Common myeloid progenitor, CD34-positive (primary cell): ENCODE results near the gene ADI1.
"Not testable (repeated sequence)": the region's sequence is repeated elsewhere in the genome, so short reads cannot be mapped to it uniquely, and the experiment has no call there.

Source experiments
- CTCF ChIA-PET: fragments of 350-600 bp; sonication (Branson Sonifier 250); formaldehyde crosslinking; loops from one replicate; lab custom pipeline; 2021; ENCODE audit warnings: antibody characterized with exemption; lab: Charles Lee
- POLR2A ChIA-PET: fragments of 350-600 bp; sonication (Branson Sonifier 250); formaldehyde crosslinking; loops from one replicate; lab custom pipeline; 2021; ENCODE audit warnings: antibody characterized with exemption; lab: Charles Lee
- DNase-seq, 3 donors: peaks; one replicate each; pipeline versions ENCODE4 v3.0.0 to v3.0.0-alpha.2; 2013
- H3K27ac ChIP-seq, 2 experiments: 1 replicate in 1 of 2; 2 replicates in 1 of 2; pipeline ENCODE4 v1.7.0; 2013; ENCODE audit warnings: inconsistent platforms in 2 of 2, low read length in 2 of 2, mild to moderate bottlenecking in 2 of 2, low read depth in 1 of 2, moderate library complexity in 1 of 2; ENCODE audit not compliant: severe bottlenecking in 2 of 2, insufficient read depth in 1 of 2, poor library complexity in 1 of 2
- H3K27me3 ChIP-seq, 5 experiments: replicated peaks in 2 of 5; 1 replicate in 3 of 5; 2 replicates in 2 of 5; pipeline versions ENCODE4 v1.6.1 to v1.7.0; 2013; ENCODE audit warnings: low read length in 4 of 5, mild to moderate bottlenecking in 2 of 5, moderate library complexity in 2 of 5, inconsistent platforms in 1 of 5; ENCODE audit not compliant: insufficient read depth in 5 of 5, control insufficient read depth in 4 of 5
- H3K36me3 ChIP-seq, 4 experiments: 1 replicate in 2 of 4; 2 replicates in 2 of 4; pipeline versions ENCODE4 v1.6.1 to v1.7.0; 2013; ENCODE audit warnings: low read length in 3 of 4, control low read depth in 1 of 4, mild to moderate bottlenecking in 1 of 4; ENCODE audit not compliant: control insufficient read depth in 4 of 4, insufficient read depth in 4 of 4
- H3K4me1 ChIP-seq, 4 experiments: 1 replicate in 3 of 4; 2 replicates in 1 of 4; pipeline versions ENCODE4 v1.6.1 to v1.7.1; 2013; ENCODE audit warnings: low read length in 3 of 4, mild to moderate bottlenecking in 3 of 4, control low read depth in 1 of 4, inconsistent platforms in 1 of 4, moderate library complexity in 1 of 4; ENCODE audit not compliant: control insufficient read depth in 4 of 4, insufficient read depth in 4 of 4; ENCODE audit errors: control extremely low read depth in 1 of 4
- H3K4me3 ChIP-seq, 7 experiments: 1 replicate in 4 of 7; 2 replicates in 3 of 7; pipeline versions ENCODE4 v1.5.1 to v1.7.0; 2013; ENCODE audit warnings: mild to moderate bottlenecking in 7 of 7, low read length in 6 of 7, moderate library complexity in 6 of 7, inconsistent platforms in 2 of 7, low read depth in 2 of 7, control low read depth in 1 of 7; ENCODE audit not compliant: insufficient read depth in 4 of 7, control insufficient read depth in 1 of 7; ENCODE audit errors: extremely low read depth in 1 of 7
- H3K9me3 ChIP-seq, 5 experiments: 1 replicate in 4 of 5; 2 replicates in 1 of 5; pipeline versions ENCODE4 v1.6.1 to v1.7.1; 2013; ENCODE audit warnings: low read length in 4 of 5, mild to moderate bottlenecking in 2 of 5, inconsistent platforms in 1 of 5, low read depth in 1 of 5, moderate library complexity in 1 of 5; ENCODE audit not compliant: control insufficient read depth in 4 of 5, insufficient read depth in 2 of 5; ENCODE audit errors: control extremely low read depth in 1 of 5
- WGBS: methylation state at CpG from one replicate; pipeline ENCODE4 v1.1.5; 2013; ENCODE audit not compliant: insufficient coverage; 5-methylcytosine and 5-hydroxymethylcytosine counted together

ADI1 gene

DNA sequence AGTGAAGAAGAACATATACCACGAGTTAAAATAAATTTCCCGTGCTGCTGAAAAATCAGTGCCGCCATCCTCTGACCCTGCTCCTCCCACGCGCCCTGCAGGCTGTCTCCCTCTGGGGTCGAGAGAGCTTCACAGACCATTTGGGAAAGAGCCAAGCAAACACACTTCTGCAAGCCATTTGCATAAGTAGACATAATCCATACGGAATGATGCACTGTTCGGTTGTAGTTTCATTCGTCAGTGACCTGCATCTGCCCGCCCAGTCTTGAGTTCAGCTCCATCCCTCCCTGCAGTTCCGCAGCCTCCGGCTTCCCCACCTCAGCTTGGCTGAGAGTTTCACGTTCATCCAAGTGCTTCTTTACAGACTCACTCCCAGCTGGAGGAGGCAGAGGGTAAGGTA lies 70.2 kb downstream of the ADI1 start:
- Histone ChIP-seq H3K27me3 (no peaks in the 10 kb centered on the region), H3K27ac (no peak overlapping the region), H3K9me3 (no peaks in the 10 kb centered on the region), H3K4me1 (peaks cover 0 to 4% (median 0%) of the 10 kb centered on the region in 4 experiments), H3K4me3 (no peak overlapping the region), H3K36me3 (peaks cover 13 to 80% (median 49%) of the 10 kb centered on the region in 4 experiments)
- POLR2A ChIA-PET = no interaction called here
- DNase-seq = no peak
- WGBS = 96% methylated on average over 13 of the region's 13 CpGs
- CTCF ChIA-PET = no interaction called here

GRCh38 chr2:3448441-3448911 lies 70.9 kb downstream of the ADI1 start:
- H3K4me3 ChIP-seq, H3K4me1 ChIP-seq, DNase-seq, H3K27me3 ChIP-seq, POLR2A ChIA-PET, H3K27ac ChIP-seq, H3K9me3 ChIP-seq: not testable (repeated sequence)
- peaks cover 11 to 84% (median 52%) of the 10 kb centered on the region in 4 experiments for H3K36me3 ChIP-seq
- CTCF ChIA-PET = interaction anchor here (0.5 kb wide), 1 partner anchor 31 kb away, joined by 3 read pairs; no protein-coding TSS in a partner anchor
- WGBS = 94% methylated on average over 34 of the region's 35 CpGs

- H3K9me3 ChIP-seq = no peaks in the 10 kb centered on the region
- CTCF ChIA-PET = no interaction called here
- no peak overlapping the region for H3K27ac ChIP-seq
- no peak overlapping the region for H3K4me3 ChIP-seq
- H3K36me3 ChIP-seq = peaks cover 11 to 85% (median 51%) of the 10 kb centered on the region in 4 experiments
- H3K27me3 ChIP-seq = no peaks in the 10 kb centered on the region
- 98% methylated on average over 8 of the region's 9 CpGs for WGBS
- H3K4me1 ChIP-seq = peaks cover 0 to 4% (median 0%) of the 10 kb centered on the region in 4 experiments
- no peak for DNase-seq
- POLR2A ChIA-PET = interaction anchor here (0.6 kb wide), 1 partner anchor 12 kb away, joined by 3 read pairs; no protein-coding TSS in a partner anchor
Observed at GRCh38 chr2:3447789-3448317, 71.5 kb downstream of the ADI1 start.
